ENCODE data around the gene LSM4.

The LSM4 gene

DNA sequence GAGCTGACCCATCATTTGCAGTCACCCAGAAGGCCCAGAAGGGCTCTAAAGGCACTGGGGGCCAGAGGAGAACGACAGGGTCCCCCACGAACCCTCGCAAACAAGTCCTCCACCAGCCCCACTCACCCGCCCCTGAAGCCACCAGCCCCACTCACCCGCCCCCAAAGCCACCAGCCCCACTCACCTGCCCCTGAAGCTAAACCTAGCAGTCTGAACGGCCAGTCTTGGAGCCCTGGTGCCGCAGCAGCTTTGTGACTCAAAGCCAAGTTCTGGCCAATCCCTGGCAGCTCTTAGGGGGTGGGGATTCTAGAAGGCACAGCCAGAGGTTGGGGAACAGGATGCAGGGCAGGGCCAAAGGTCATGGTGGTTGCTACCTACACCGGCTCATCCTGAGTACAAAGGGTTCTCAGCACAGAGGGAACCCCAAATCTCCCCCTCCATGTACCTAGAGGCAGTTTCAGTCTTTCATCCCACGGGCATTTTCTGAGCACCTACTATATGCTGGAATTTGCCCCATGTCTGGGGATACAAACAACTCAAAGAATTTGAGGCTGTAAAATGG lies 48.6 kb downstream of the LSM4 start, which contains the start of gene IQCN:
TSS of gene IQCN (minus strand) at position 234 of the 562 bp plus-strand sequence. CDS start 4,974 bp downstream, outside the sequence.
- no peak for DNase-seq

DNA sequence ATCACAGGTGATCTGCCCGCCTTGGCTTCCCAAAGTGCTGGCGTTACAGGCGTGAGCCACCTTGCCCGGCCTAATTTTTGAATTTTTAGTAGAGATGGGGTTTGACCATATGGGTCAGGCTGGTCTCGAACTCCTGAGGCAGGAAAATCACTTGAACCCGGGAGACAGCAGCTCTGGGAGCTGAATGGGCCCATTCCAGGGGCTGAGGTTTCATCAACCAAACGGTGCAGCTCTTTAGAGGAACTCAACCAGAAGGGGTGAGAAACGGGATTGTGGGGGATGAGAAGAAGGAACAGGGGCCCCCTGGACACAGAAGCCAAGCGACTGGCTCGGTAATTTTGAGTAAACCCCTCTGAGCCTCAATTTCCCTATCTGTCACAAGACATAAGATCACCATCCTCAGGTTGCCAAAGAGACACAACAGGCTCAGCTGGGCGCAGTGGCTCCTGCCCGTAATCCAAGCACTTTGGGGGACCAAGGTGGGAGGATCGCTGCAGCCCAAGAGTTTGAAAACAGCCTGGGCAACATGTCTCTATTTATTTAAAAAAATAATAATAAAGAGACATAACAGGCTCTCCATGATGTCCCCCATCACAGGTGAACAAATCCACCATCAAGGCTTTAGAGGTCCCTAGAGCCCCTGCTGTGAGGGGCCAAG lies 49.2 kb downstream of the LSM4 start:
- DNase-seq = no peak

DNA sequence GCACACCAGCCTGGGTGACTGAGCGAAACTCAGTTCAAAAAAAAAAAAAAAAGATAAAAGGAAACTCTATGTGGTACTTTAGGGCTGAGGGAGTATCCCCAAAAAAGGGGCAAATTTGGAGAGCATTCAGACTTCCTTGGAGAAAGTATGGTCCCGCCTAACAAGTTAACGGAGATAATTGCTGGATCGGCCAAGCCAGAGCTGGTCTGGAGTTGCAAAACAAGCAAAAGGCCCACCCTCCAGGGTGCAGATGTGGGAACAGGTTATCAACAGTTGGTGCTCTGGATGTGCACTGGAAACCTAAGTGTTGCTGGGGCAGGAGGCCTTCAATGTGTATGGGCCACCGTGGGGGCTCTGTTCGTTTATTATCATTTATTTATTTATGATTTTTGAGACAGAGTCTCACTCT lies 51.4 kb downstream of the LSM4 start:
- no peak for DNase-seq

DNA sequence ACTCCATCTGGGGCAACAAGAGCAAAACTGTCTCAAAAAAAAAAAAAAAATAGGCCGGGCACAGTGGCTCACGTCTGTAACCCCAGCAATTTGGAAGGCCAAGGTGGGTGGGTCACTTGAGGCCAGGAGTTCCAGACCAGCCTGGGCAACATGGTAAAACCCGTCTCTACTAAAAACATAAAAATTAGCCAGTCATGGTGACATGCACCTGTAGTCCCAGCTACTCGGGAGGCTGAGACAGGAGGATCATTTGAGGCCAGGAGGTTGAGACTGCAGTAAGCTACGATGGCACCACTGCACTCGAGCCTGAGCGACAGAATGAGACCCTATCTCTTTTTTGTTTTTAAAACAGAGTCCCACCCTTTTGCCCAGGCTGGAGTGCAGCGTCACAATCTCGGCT lies 52.5 kb downstream of the LSM4 start:
- DNase-seq = no peak

DNA sequence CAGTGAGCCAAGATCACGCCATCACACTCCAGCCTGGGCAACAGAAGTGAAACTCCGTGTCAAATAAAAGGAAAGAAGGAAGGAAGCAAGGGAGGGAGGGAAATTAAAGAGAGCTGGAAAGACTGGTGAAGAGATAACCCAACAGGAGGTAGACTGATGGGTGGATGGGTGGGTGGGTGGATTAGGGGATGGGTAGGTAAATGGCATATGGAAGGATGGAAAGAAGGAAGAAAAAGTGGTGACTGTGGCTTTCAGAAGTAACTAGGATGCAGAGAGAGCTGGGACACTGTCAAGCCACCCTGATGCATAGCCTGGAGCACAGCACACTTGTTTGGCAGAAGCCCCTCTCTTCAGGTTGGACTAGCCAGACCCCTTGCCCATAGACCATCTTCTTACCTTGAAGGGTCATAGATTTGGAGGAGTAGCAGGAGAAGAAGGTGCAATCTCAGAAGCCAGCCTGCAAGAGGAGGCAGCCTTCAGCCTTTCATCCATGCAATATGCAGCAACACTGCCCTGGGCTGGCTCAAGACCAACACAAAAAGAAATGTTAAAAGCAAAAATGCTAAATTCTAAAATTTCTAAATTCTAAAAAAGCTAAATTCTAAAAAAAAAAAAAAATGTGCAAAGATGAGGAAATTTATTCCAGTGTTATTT lies 53.7 kb downstream of the LSM4 start:
- no peak for DNase-seq

DNA sequence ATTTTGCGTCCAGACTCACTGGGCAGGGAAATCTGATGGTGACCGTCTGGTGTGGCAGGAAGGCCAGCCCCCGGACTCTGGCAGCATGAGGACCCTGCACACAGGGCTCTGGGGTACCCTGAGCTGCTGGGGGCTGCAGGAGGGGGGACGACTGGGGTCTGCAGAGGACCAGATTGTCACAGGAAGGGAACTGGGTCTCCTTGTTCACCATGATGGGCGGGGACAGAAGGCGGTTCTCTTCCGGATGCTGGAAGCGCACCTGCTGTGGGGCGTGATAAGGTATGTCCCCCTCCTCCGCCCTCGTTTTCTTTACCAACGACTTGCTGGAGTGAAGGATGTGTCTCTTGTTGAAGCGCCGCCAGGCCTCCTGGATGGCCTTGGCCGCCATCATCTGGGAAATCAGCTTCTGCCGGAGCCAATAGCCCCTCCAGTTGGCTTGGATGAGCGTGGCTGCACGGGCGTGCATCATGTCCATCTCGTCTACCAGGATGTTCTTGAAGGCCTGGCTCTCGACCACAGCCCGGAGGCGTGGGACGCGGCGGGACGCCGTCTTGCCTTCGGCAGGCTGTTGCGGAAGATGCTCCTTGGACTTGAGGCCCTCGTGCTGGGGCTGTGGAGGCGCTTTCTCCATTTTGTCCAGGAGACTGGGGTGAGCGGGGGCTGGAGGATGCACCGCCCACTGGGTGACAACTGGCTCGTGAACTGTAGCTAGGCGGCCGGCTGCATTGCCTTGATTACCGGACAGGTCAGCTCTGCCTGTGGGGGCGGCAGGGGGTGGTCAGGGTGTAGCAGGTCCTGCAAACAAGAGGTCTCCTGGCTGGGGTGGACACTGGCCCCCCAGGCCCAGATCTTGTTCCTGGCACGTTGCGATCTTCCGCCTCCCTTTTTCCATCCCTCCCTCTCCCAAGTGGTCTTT lies 55.8 kb downstream of the LSM4 start:
- DNase-seq = no peak

DNA sequence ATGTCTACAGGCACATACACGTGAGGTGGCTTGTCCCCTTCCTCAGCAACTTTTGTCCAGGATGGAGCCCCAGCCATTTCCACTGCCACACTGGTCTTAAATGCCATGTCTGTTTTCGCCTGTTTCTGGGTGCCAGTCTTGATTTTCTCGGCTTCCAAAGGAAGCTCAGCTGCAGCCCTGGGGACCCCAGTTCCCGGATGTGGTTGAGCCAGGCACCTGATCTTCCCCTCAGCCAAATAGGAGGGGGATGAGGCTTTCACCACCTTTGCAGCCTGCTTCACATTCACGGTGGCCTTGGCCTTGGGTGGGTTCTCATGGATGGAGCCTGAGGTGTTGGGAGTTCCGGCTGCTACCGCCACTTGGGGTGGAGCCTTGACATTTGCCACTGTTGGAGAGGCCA lies 57.3 kb downstream of the LSM4 start:
- DNase-seq = no peak

DNA sequence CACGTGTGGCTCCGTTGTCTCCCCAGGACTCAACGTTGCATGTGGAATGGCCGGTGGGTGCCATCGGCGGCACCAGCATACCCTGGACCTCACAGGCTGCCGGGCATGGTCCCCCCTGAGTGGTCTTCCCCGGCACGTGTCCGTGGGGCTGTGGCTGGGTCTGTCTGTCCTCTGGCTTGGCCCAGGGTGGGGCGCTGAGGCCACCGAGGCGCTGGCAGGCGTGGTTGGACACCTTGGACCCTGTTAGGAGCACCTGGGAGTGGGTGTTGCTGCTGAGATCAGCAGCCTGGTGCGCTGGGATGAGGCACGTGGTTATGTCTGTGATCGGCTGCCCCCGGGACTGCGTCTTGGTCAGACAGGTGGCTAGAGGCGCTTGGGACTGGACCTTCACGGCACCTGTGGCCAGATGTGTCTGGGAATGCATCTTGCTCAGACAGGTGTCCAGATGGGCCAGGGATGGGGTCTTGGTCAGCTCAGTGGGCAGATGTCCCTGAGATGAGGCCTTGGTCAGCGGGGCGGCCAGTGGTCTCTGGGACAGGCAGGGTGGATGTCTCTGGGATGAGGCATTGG lies 57.8 kb downstream of the LSM4 start:
- DNase-seq = no peak

DNA sequence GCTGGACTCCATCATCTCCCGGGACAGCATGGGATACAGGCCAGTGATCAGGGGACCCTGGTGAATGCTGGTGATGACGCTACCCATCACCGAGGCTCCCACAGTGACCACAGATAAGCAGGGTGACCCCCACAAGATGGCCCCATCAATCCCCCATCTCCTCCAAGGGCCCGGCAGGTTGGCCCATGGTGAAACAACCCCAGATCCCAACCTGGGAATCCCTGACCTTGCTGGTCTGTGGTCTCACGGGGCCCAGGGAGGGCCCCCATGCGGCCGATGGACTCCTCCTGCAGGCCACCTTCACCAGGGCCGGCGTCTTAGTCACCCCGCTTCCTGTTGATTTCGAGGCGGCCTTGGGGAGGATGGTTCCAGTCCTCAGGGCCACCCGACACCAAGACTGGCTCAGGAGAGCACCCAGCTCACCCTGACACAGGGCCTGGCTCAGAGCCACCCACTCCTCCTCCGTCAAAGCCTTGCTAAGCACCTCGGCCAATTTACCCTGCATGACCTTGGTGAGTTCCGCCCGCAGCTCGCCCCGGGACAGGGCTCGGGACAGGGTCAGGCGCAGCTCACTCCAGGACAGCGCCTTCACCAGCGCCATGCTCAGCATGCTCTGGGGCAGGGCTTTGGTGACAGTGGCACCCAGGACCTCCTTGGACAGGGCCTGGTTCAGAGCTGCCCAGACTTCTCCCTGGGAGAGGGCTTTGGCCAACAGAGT lies 58.6 kb downstream of the LSM4 start:
- no peak for DNase-seq

DNA sequence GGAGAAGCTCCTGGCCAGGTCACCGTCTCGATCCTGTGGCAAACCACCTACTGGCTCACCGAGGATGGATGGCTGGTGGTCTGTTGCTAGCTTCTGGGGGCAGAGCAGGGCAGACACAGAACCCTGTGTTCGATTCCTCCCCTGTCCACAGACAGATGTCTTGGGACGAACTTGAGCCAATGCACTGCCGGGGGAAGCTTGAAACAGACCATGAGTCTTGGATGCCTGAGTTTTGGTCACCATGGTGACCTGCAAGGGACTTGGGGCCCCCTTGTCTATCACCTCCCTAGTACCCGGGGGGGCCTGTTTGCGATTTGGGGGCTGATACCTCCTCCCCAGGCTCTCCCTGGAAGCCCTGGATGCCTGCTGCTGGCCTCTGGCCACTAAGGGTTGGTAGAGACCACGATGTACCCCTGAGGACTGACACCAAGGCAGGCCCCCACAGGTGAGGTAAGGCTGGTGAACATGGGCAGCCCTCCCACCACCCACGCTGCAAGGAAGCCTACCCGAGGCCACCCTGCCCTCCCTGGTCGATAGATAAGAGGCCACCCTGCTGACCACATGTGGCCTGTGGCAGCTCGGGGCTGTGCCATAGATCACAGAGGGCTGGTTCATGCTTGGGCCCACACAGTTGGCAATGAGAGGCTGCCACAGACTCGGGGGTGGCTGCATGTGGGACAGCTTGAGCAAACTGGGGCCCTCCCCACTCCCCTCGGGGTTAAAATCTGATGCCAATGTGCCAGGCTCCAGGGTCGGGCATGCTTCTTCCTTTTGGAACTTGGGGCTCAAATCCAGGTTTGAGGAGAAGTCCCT lies 59.3 kb downstream of the LSM4 start:
- DNase-seq = no peak

DNA sequence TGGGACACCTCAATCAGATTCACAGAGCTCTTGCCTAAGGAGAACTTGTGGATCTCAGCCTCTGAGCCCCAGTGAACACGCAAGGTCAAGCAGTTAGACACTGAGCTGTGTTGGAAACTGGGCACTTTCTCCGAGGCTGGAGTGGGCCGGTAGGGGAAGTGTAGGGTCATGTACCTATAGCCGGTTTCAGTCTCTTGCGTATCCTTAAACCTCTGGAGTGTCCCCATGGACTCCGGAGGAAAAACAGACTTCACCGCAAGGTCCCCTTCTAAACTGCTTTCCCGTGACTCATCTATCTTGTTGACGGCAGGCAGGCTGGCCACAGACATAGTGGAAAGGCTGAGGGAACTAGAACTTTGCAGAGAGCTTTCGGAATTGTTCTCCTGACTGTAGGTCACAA lies 60.0 kb downstream of the LSM4 start:
- DNase-seq = no peak

DNA sequence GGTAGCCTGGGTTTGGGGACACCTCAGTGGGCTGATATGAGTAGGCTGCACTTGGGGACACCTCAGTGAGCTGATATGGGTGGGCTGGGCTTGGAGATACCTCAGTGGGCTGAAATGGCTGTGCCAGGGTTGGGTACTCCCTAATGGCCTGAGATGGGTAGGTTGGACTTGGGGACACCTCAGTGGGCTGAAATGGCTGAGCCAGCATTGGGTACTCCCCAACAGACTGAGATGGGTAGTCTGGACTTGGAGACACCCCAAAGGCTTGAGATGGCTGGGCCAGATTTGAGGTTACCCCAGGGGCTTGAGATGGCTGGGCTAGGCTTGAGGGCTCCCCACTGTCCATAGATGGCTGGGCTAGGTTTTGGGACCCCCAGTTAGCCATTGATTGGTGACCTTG lies 60.7 kb downstream of the LSM4 start:
- no peak for DNase-seq

DNA sequence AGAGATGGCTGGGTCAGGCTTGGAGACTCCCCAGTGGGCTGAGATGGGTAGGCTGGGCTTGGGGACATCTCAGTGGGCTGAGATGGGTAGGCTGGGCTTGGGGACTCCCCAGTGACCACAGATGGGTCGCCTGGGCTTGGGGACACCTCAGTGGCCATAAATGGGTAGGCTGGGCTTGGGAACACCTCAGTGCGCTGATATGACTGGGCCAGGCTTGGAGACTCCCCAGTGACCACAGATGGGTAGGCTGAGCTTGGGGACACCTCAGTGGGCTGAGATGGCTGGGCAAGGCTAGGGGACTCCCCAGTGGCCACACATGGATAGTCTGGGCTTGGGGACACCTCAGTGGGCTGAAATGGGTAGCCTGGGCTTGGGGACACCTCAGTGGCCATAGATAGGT lies 61.4 kb downstream of the LSM4 start:
- no peak for DNase-seq

DNA sequence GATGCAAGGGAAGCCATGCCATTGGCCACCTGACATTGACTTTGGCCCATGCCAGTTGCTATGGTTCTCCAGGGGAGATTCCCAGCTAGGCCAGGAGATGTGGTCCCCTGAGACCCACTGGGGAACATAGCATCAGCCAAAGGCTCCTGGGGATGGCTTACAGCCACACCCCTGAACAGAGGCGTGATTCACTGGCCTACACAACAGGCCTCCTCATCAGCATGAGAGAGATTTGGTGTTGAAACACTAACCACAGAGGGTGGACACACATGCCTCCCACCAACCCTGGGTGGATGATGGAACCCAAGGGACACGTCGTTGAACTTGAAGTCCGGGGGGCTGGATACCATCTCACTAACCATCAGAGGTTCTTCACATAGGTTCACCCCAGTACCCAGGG lies 63.0 kb downstream of the LSM4 start:
- DNase-seq = no peak

DNA sequence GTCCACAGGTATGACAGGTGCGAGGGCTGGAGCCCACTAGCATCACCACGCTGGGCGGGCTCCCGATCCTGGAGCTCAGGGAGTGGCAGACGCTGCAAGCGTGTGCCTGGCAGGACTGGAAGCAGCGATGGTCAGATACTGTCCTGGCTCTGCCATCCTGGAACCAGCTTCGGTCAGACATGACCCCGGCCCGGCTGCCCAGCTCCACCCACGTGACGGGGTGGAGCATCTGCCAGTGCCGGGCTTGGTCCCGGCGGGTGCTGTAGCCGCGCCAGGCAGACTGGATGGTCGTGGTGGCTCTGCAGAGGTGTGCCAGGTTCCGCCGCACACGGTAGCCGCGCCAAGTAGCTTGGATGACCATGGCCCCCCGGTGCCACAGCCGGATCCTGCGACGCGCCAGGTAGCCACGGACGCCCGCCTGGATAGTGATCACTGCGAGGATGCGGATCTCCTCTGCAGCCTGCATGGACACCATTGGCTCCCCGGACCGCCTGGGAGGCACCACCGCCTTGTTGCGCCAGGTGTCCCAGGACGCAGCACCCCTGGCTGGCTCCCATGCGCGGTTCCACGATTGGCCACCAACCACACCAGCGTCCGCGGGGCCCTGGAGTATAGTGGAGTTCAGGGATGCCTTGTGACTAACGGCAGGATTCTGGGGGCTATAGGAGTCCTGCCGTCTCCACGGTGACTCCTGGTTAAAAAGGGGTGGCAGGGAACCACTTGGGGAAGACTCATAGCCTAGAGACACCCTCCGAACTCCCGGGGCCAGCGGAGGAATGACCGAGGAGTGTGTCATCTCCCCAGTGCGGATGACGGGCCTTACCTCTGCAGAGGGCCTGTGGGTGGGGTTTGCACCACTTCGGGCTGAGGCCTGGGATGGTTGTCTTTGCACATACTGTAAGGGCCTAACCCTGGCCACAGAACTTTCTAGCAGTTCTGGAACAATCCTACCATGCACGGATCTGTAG lies 65.1 kb downstream of the LSM4 start:
- DNase-seq = no peak
